ENCODE data around the gene MT2A. TPM values are rescaled to one million over a fixed set of nuclear protein-coding genes. Genes with fewer than 3 reads are reported as not detected.

MT2A gene
- total RNA-seq, 3 donors from 2014 or later (not counting 1 experiment from before 2014, with no cell fraction given): 33.0 to 81.5 (median 70.6) TPM

GRCh38 chr16:56605475-56605874, 2.9 kb upstream of the MT2A start:
- H3K4me1 Mint-ChIP-seq: peaks cover 39 to 43% of the 10 kb centered on the region in 2 donors
- H3K36me3 Mint-ChIP-seq: no peaks in the 10 kb centered on the region
- no peak for DNase-seq
- H3K4me1 ChIP-seq (ENCODE audit: control insufficient read depth, insufficient read depth, low read length): peaks cover 37% of the 10 kb centered on the region
- ATAC-seq: no peak
- WGBS (ENCODE audit: insufficient coverage): 100% methylated on average over 1 of the region's 1 CpG
- peak overlapping the region; percentile 89 to 96 for H3K27ac Mint-ChIP-seq
- H3K27me3 ChIP-seq (ENCODE audit: control insufficient read depth, insufficient read depth, low read length): no peaks in the 10 kb centered on the region
- H3K36me3 ChIP-seq (ENCODE audit: control insufficient read depth, insufficient read depth, low read length): no peaks in the 10 kb centered on the region
- H3K9me3 Mint-ChIP-seq: no peaks in the 10 kb centered on the region
- H3K4me3 Mint-ChIP-seq: no peak overlapping the region
- H3K4me3 ChIP-seq (ENCODE audit: low read length): no peak overlapping the region
- no peaks in the 10 kb centered on the region for H3K9me3 ChIP-seq (ENCODE audit: control insufficient read depth, insufficient read depth, low read length)
- TF ChIP-seq CTCF (IDR thresholded peaks at IDR 0.05): no peak
- no peak overlapping the region for H3K27ac ChIP-seq (ENCODE audit: low read length)
- peaks cover 9 to 12% of the 10 kb centered on the region in 2 donors for H3K27me3 Mint-ChIP-seq (ENCODE audit: low read depth in 2 of 2)
- intact Hi-C loops (cut with micrococcal nuclease): no loop called here

- intact Hi-C loops (cut with micrococcal nuclease): no loop called here
- WGBS (ENCODE audit: insufficient coverage): 94% methylated on average over 3 of the region's 3 CpGs
These were observed 2.3 kb upstream of the MT2A start for GRCh38 chr16:56606071-56606475.

GRCh38 chr16:56606476-56607108, 1.8 kb upstream of the MT2A start:
- peaks cover 50 to 51% of the 10 kb centered on the region in 2 donors for H3K4me1 Mint-ChIP-seq
- intact Hi-C loops (cut with micrococcal nuclease): no loop called here
- WGBS (ENCODE audit: insufficient coverage): 74% methylated on average over 5 of the region's 8 CpGs

More at GRCh38 chr16:56606071-56606475, 2.3 kb upstream of the MT2A start:
- ATAC-seq (no peak), DNase-seq (no peak)
- Histone ChIP-seq H3K27me3 (ENCODE audit: control insufficient read depth, insufficient read depth, low read length) (no peaks in the 10 kb centered on the region), H3K27ac (ENCODE audit: low read length) (peak overlapping the region; percentile 65), H3K4me3 (ENCODE audit: low read length) (no peak overlapping the region), H3K9me3 (ENCODE audit: control insufficient read depth, insufficient read depth, low read length) (no peaks in the 10 kb centered on the region), H3K4me1 (ENCODE audit: control insufficient read depth, insufficient read depth, low read length) (peaks cover 43% of the 10 kb centered on the region), H3K36me3 (ENCODE audit: control insufficient read depth, insufficient read depth, low read length) (no peaks in the 10 kb centered on the region)
- peak overlapping the region; percentile 89 to 96 for H3K27ac Mint-ChIP-seq
- H3K4me3 Mint-ChIP-seq: no peak overlapping the region
- H3K4me1 Mint-ChIP-seq: peaks cover 45 to 47% of the 10 kb centered on the region in 2 donors
- no peaks in the 10 kb centered on the region for H3K9me3 Mint-ChIP-seq
- H3K27me3 Mint-ChIP-seq (ENCODE audit: low read depth in 2 of 2): peaks cover 3 to 8% of the 10 kb centered on the region in 2 donors
- TF ChIP-seq CTCF (IDR thresholded peaks at IDR 0.05): no peak
- no peaks in the 10 kb centered on the region for H3K36me3 Mint-ChIP-seq

More at GRCh38 chr16:56606476-56607108, 1.8 kb upstream of the MT2A start:
- H3K27ac Mint-ChIP-seq: peak overlapping the region; percentile 89 to 96
- Histone ChIP-seq H3K36me3 (ENCODE audit: control insufficient read depth, insufficient read depth, low read length) (no peaks in the 10 kb centered on the region), H3K4me1 (ENCODE audit: control insufficient read depth, insufficient read depth, low read length) (peaks cover 47% of the 10 kb centered on the region), H3K27me3 (ENCODE audit: control insufficient read depth, insufficient read depth, low read length) (no peaks in the 10 kb centered on the region), H3K27ac (ENCODE audit: low read length) (peak overlapping the region; percentile 65), H3K4me3 (ENCODE audit: low read length) (no peak overlapping the region), H3K9me3 (ENCODE audit: control insufficient read depth, insufficient read depth, low read length) (no peaks in the 10 kb centered on the region)
- no peaks in the 10 kb centered on the region for H3K9me3 Mint-ChIP-seq
- H3K27me3 Mint-ChIP-seq (ENCODE audit: low read depth in 2 of 2): peaks cover 0 to 3% of the 10 kb centered on the region in 2 donors
- DNase-seq (no peak), ATAC-seq (no peak)
- no peaks in the 10 kb centered on the region for H3K36me3 Mint-ChIP-seq
- TF ChIP-seq CTCF (IDR thresholded peaks at IDR 0.05): no peak
- H3K4me3 Mint-ChIP-seq: peak overlapping the region; percentile 59

Data from natural killer cell (primary cell).